ENCODE data around the gene CST3.
"Not testable (repeated sequence)": the region's sequence is repeated elsewhere in the genome, so short reads cannot be mapped to it uniquely, and the experiment has no call there.

CST3 gene

GRCh38 chr20:23637282-23638221 lies at the start of gene CST3:
Gene CST3 (minus strand): TSS chr20:23637955. CDS start chr20:23637862, 93 bp downstream.
- peak; percentile 15 for DNase-seq

- DNase-seq = no peak
Measured at GRCh38 chr20:23686046-23686750, 48.4 kb upstream of the CST3 start.

GRCh38 chr20:23685529-23685896 lies 47.8 kb upstream of the CST3 start:
- DNase-seq = not testable (repeated sequence)

- DNase-seq = no peak
Measured at GRCh38 chr20:23684261-23684660, 46.5 kb upstream of the CST3 start.

GRCh38 chr20:23683807-23684206 lies 46.1 kb upstream of the CST3 start:
- no peak for DNase-seq

GRCh38 chr20:23683281-23683680 lies 45.5 kb upstream of the CST3 start:
- no peak for DNase-seq

- DNase-seq = no peak
Measured at GRCh38 chr20:23680146-23680545, 42.4 kb upstream of the CST3 start.

- DNase-seq = no peak
Measured at GRCh38 chr20:23679133-23680092, 41.7 kb upstream of the CST3 start.

GRCh38 chr20:23673209-23673608 lies 35.5 kb upstream of the CST3 start:
- no peak for DNase-seq

GRCh38 chr20:23672158-23672557 lies 34.4 kb upstream of the CST3 start:
- DNase-seq = no peak

- no peak for DNase-seq
Measured at GRCh38 chr20:23671479-23671878, 33.7 kb upstream of the CST3 start.

- DNase-seq = no peak
Measured at GRCh38 chr20:23670361-23670760, 32.6 kb upstream of the CST3 start.

GRCh38 chr20:23669866-23670265 lies 32.1 kb upstream of the CST3 start:
- no peak for DNase-seq

- no peak for DNase-seq
Measured at GRCh38 chr20:23669327-23669726, 31.6 kb upstream of the CST3 start.

GRCh38 chr20:23668477-23668951 lies 30.8 kb upstream of the CST3 start:
- DNase-seq = peak; percentile 63

- DNase-seq = no peak
Measured at GRCh38 chr20:23667666-23668065, 29.9 kb upstream of the CST3 start.

GRCh38 chr20:23666698-23667097 lies 28.9 kb upstream of the CST3 start:
- DNase-seq = no peak

- no peak for DNase-seq
Measured at GRCh38 chr20:23666189-23666588, 28.4 kb upstream of the CST3 start.

GRCh38 chr20:23664954-23665353 lies 27.2 kb upstream of the CST3 start:
- DNase-seq = no peak

- DNase-seq = not testable (repeated sequence)
Measured at GRCh38 chr20:23664046-23664445, 26.3 kb upstream of the CST3 start.

GRCh38 chr20:23663180-23663579 lies 25.4 kb upstream of the CST3 start:
- no peak for DNase-seq

GRCh38 chr20:23662276-23662870 lies 24.6 kb upstream of the CST3 start:
- no peak for DNase-seq
